GM12878 (cell line): ENCODE results near the gene VCL. TPM values are rescaled to one million over a fixed set of nuclear protein-coding genes. Genes with fewer than 3 reads are reported as not detected.
A peak's percentile ranks its signal among the peaks of the same experiment; 100 is the strongest.

Source experiments
- ATAC-seq: fragments of 200-7000 bp; cut with Tn5 transposase; 3 replicates; pipeline ENCODE4 v1.9.1; 2020; ENCODE audit warnings: mild to moderate bottlenecking, moderate library complexity
- BruUV-seq: library from RNA; stranded (reverse); fragments of 400-500 nt; replicated peaks from 2 replicates; lab custom pipeline; 2021; lab: Mats Ljungman, UMichigan
- CTCF ChIA-PET: fragments of 300-600 bp; sonication (Branson Sonifier 250); formaldehyde crosslinking; extraction: SDS; loops from one replicate; lab custom pipeline; 2021; ENCODE audit warnings: inconsistent platforms; lab: Yijun Ruan, JAX
- POLR2A ChIA-PET: fragments of 350-600 bp; formaldehyde crosslinking; extraction: SDS; loops from one replicate; lab custom pipeline; 2021; ENCODE audit warnings: inconsistent platforms; lab: Charles Lee
- RAD21 ChIA-PET: fragments of 300-600 bp; sonication (Branson Sonifier 250); formaldehyde crosslinking; loops from one replicate; lab custom pipeline; 2023; ENCODE audit warnings: antibody characterized with exemption; ENCODE audit not compliant: unreplicated experiment; lab: Charles Lee
- SMC1A ChIA-PET: fragments of 300-600 bp; sonication (Branson Sonifier 250); formaldehyde crosslinking; loops from one replicate; lab custom pipeline; 2023; ENCODE audit not compliant: unreplicated experiment, uncharacterized antibody; lab: Charles Lee
- DNase-seq: peaks from one replicate; pipeline ENCODE4 v3.0.0-alpha.2; 2011; ENCODE audit warnings: low read depth, low spot score
- FAIRE-seq: peaks from 3 replicates; lab custom pipeline; 2011; peaks lifted over from hg19 to GRCh38; lab: Jason Lieb, UNC
- H2AFZ ChIP-seq: 2 replicates; pipeline ENCODE4 v1.6.0; 2011; ENCODE audit warnings: low read depth, low read length, control low read depth; ENCODE audit not compliant: control insufficient read depth
- H3K27ac ChIP-seq: 2 replicates; pipeline ENCODE4 v1.5.1; 2011; ENCODE audit warnings: control low read depth; ENCODE audit not compliant: control insufficient read depth, insufficient read depth
- H3K27me3 ChIP-seq, 2 experiments: replicated peaks in 1 of 2; 2 replicates each; pipeline versions ENCODE4 v1.6.0 to v1.6.1; 2011; ENCODE audit warnings: low read length in 1 of 2; ENCODE audit not compliant: control insufficient read depth in 2 of 2, insufficient read depth in 2 of 2
- H3K36me3 ChIP-seq, 2 experiments: 2 replicates each; pipeline ENCODE4 v1.5.1; 2011; ENCODE audit warnings: low read length in 1 of 2; ENCODE audit not compliant: control insufficient read depth in 2 of 2, insufficient read depth in 2 of 2
- H3K4me1 ChIP-seq: 2 replicates; pipeline ENCODE4 v1.6.1; 2011; ENCODE audit warnings: mild to moderate bottlenecking, low read length, moderate library complexity, mixed read lengths; ENCODE audit not compliant: control insufficient read depth, insufficient read depth
- H3K4me2 ChIP-seq: 2 replicates; pipeline ENCODE4 v1.6.0; 2011; ENCODE audit warnings: control low read depth; ENCODE audit not compliant: control insufficient read depth, insufficient read depth
- H3K4me3 ChIP-seq: fragments of 200-600 bp; sonication (generic); 2 replicates; pipeline ENCODE4 v1.5.1; 2016
- H3K79me2 ChIP-seq: 2 replicates; pipeline ENCODE4 v1.6.0; 2011; ENCODE audit warnings: low read length; ENCODE audit not compliant: control insufficient read depth, insufficient read depth
- H3K9ac ChIP-seq: 2 replicates; pipeline ENCODE4 v1.8.0; 2011; ENCODE audit warnings: low read length, control low read depth, mixed read lengths; ENCODE audit not compliant: control insufficient read depth, insufficient read depth
- H3K9me3 ChIP-seq: replicated peaks from 3 replicates; pipeline ENCODE4 v1.5.1; 2011; ENCODE audit warnings: mild to moderate bottlenecking, low read length; ENCODE audit not compliant: control insufficient read depth, insufficient read depth
- H4K20me1 ChIP-seq: 2 replicates; pipeline ENCODE4 v1.6.0; 2011; ENCODE audit not compliant: control insufficient read depth, insufficient read depth
- BMI1 ChIP-seq: fragments of 450-650 bp; IDR thresholded peaks from 2 replicates; pipeline ENCODE4 v1.6.1; 2016; ENCODE audit warnings: mild to moderate bottlenecking, moderate library complexity, borderline replicate concordance
- E4F1 ChIP-seq: fragments of 450-650 bp; IDR thresholded peaks from 2 replicates; pipeline ENCODE4 v1.6.1; 2018; ENCODE audit warnings: borderline replicate concordance, mild to moderate bottlenecking; ENCODE audit not compliant: partially characterized antibody
- MEF2A ChIP-seq: IDR thresholded peaks from 2 replicates; pipeline ENCODE4 v1.6.1; 2011; ENCODE audit warnings: low read depth, mild to moderate bottlenecking, low read length, moderate library complexity; ENCODE audit not compliant: insufficient read depth
- MEF2B ChIP-seq: fragments of 450-650 bp; IDR thresholded peaks from 2 replicates; pipeline ENCODE4 v1.6.1; 2018; ENCODE audit warnings: mild to moderate bottlenecking, moderate library complexity; ENCODE audit not compliant: partially characterized antibody, poor library complexity, severe bottlenecking
- MXI1 ChIP-seq: fragments of 150-350 bp; IDR thresholded peaks from 2 replicates; pipeline ENCODE4 v1.6.1; 2011; ENCODE audit warnings: low read depth, mild to moderate bottlenecking, inconsistent platforms, low read length, improper control_type of control experiment
- NFIC ChIP-seq: IDR thresholded peaks from 2 replicates; pipeline ENCODE4 v1.6.1; 2012; ENCODE audit warnings: low read depth, mild to moderate bottlenecking, inconsistent platforms, low read length, moderate library complexity
- NFYA ChIP-seq: IDR thresholded peaks from 2 replicates; pipeline ENCODE4 v1.6.1; 2011; ENCODE audit warnings: low read depth, mild to moderate bottlenecking, low read length, improper control_type of control experiment, borderline replicate concordance
- RUNX3 ChIP-seq: IDR thresholded peaks from 2 replicates; pipeline ENCODE4 v1.6.1; 2012; ENCODE audit warnings: low read length, inconsistent platforms
- SIN3A ChIP-seq: IDR thresholded peaks from 2 replicates; pipeline ENCODE4 v1.6.1; 2012; ENCODE audit warnings: low read depth, low read length, improper control_type of control experiment
- SRF ChIP-seq, 2 experiments: IDR thresholded peaks; 2 replicates each; pipeline ENCODE4 v1.6.1; 2011; ENCODE audit warnings: low read depth in 2 of 2, low read length in 2 of 2, mild to moderate bottlenecking in 1 of 2, moderate library complexity in 1 of 2
- TBL1XR1 ChIP-seq: IDR thresholded peaks from 2 replicates; pipeline ENCODE4 v1.6.1; 2012; ENCODE audit warnings: low read depth, low read length, improper control_type of control experiment
- ZBTB4 ChIP-seq: fragments of 450-650 bp; formaldehyde crosslinking; IDR thresholded peaks from 2 replicates; pipeline ENCODE4 v1.4.0; 2022; ENCODE audit warnings: mild to moderate bottlenecking, moderate library complexity
- ZNF622 ChIP-seq: fragments of 450-650 bp; IDR thresholded peaks from 2 replicates; pipeline ENCODE4 v1.6.1; 2017; ENCODE audit warnings: mild to moderate bottlenecking, inconsistent platforms
- WGBS: methylation state at CpG from one replicate; pipeline ENCODE4 v1.1.6; 2016; ENCODE audit warnings: low lambda C conversion rate; ENCODE audit not compliant: insufficient replicate concordance, insufficient coverage; ENCODE audit errors: missing lambda C conversion rate; 5-methylcytosine and 5-hydroxymethylcytosine counted together
- in situ Hi-C: fragments of 300-500 bp; cut with MboI; formaldehyde crosslinking; loops from 9 replicates; pipeline ENCODE4 v1.14.3; 2018; ENCODE audit warnings: mixed read lengths
- intact Hi-C: fragments of 100-400 bp; cut with micrococcal nuclease; formaldehyde crosslinking; loops from one replicate; pipeline ENCODE4 v1.14.2; 2022; ENCODE audit not compliant: unreplicated experiment
- polyA plus RNA-seq, 11 experiments: library from polyadenylated mRNA; depleted of rRNA in 4 of 11; unstranded in 6 of 11; stranded (reverse) in 5 of 11; fragments of >200 nt; fragmentation: Nextera tagmentation in 4 of 11; fragmentation: Illumina TruSeq in 1 of 11; extraction: Ambion mirVana in 4 of 11; extraction: Trizol in 1 of 11; gene quantifications; 1 replicate in 1 of 11; 2 replicates in 10 of 11; pipeline versions ENCODE4 v1.2.1 to v1.2.3, GENCODE V29; 2011 to 2016; ENCODE audit warnings: inconsistent platforms in 2 of 11, missing spikeins in 2 of 11, low read depth in 1 of 11
- total RNA-seq, 4 experiments: library from RNA; depleted of rRNA in 3 of 4; stranded (reverse); fragments of >200 nt in 3 of 4; fragmentation: Illumina TruSeq in 1 of 4; extraction: Trizol in 1 of 4; gene quantifications; 2 replicates each; pipeline versions ENCODE4 v1.2.1 to v1.2.3, GENCODE V29; 2013 to 2021

Gene VCL
- total and polyA plus RNA-seq, 10 of the 15 experiments (the other 5 are each of a cell fraction or from before 2014, with no cell fraction given) = 6.7 to 54.6 (median 24.3) TPM

- TF ChIP-seq SRF (IDR thresholded peaks at IDR 0.05; ENCODE audit: low read depth in 2 of 2, low read length in 2 of 2) = no peak
Measured at GRCh38 chr10:74160013-74160412, 162.1 kb downstream of the VCL start (continued).

- H3K4me2 ChIP-seq = peak overlapping the region; percentile 83
- DNase-seq = no peak
- peaks cover 50% of the 10 kb centered on the region for H3K4me1 ChIP-seq
- no peaks in the 10 kb centered on the region for H4K20me1 ChIP-seq
- H3K27me3 ChIP-seq = no peaks in the 10 kb centered on the region
- peak overlapping the region; percentile 9; the same call in 1 of the 2 replicates for H3K9ac ChIP-seq
- TF ChIP-seq NFIC = peak; percentile 34; the same call in 1 of the 2 replicates
- TF ChIP-seq NFYA = no peak
- peak; percentile 94 for TF ChIP-seq MEF2A
- no peak for TF ChIP-seq MXI1
- TF ChIP-seq BMI1 = no peak
- no peak for TF ChIP-seq E4F1
- TF ChIP-seq ZNF622 = no peak
- TF ChIP-seq MEF2B = peak; percentile 55
- TF ChIP-seq SIN3A = no peak
- TF ChIP-seq ZBTB4 (CRISPR knock-in tag) = no peak
- TF ChIP-seq RUNX3 = peak; percentile 38; the same call in 1 of the 2 replicates
- peak; percentile 74; the same call in 1 of the 2 replicates for TF ChIP-seq TBL1XR1
- H3K36me3 ChIP-seq = no peaks in the 10 kb centered on the region
- in situ Hi-C loops = no loop called here
- BruUV-seq = no TSS peak
- FAIRE-seq = no peak
- H3K27ac ChIP-seq = peak overlapping the region; percentile 54
- SMC1A ChIA-PET = no interaction called here
- peak; percentile 7; the same call in 2 of the 3 replicates for ATAC-seq
- POLR2A ChIA-PET = interaction anchor here (1.4 kb wide), 1 partner anchor 10 kb away, joined by 8 read pairs; no protein-coding TSS in a partner anchor
- 1% methylated on average over 3 of the region's 3 CpGs for WGBS
- H3K9me3 ChIP-seq = no peaks in the 10 kb centered on the region
- H3K79me2 ChIP-seq = peaks cover 55% of the 10 kb centered on the region
- H3K4me3 ChIP-seq = 0 out of 2 replicates have a peak overlapping the region, but pooled peaks have one; percentile 9
- no peak overlapping the region for H2AFZ ChIP-seq
- RAD21 ChIA-PET = interaction anchor here (1.4 to 1.8 kb wide), 2 partner anchors 10 to 14 kb away, joined by 3 to 8 read pairs; no protein-coding TSS in a partner anchor
- CTCF ChIA-PET = interaction anchor here (1.0 to 1.1 kb wide), 2 partner anchors 11 to 15 kb away, joined by 3 to 4 read pairs; no protein-coding TSS in a partner anchor
- intact Hi-C loops = no loop called here
Measured at GRCh38 chr10:74163319-74164068, 165.6 kb downstream of the VCL start.
